Loucy (cell line): ENCODE results near the gene CEP112.
"Not testable (repeated sequence)": the region's sequence is repeated elsewhere in the genome, so short reads cannot be mapped to it uniquely, and the experiment has no call there.

ENCODE experiments used
- H2AFZ ChIP-seq: fragments of 200-600 bp; sonication (generic); 2 replicates; pipeline ENCODE4 v1.6.0; 2016; ENCODE audit warnings: antibody characterized with exemption, mild to moderate bottlenecking, low read length, moderate library complexity
- H3F3A ChIP-seq: fragments of 200-600 bp; 2 replicates; pipeline ENCODE4 v1.6.0; 2016; ENCODE audit warnings: antibody characterized with exemption, low read depth, mild to moderate bottlenecking
- H3K27me3 ChIP-seq: fragments of 200-600 bp; sonication (generic); 2 replicates; pipeline ENCODE4 v1.6.1; 2014; ENCODE audit warnings: low read length, mild to moderate bottlenecking; ENCODE audit not compliant: insufficient read depth, poor library complexity, severe bottlenecking
- H3K36me3 ChIP-seq: fragments of 200-600 bp; sonication (generic); 2 replicates; pipeline ENCODE4 v1.6.1; 2016; ENCODE audit warnings: low read length; ENCODE audit not compliant: insufficient read depth
- H3K4me1 ChIP-seq: fragments of 200-600 bp; sonication (generic); 2 replicates; pipeline ENCODE4 v1.5.1; 2014; ENCODE audit warnings: low read length, mild to moderate bottlenecking; ENCODE audit not compliant: insufficient read depth, poor library complexity, severe bottlenecking
- H3K4me2 ChIP-seq: fragments of 200-600 bp; sonication (generic); 2 replicates; pipeline ENCODE4 v1.6.0; 2014; ENCODE audit warnings: antibody characterized with exemption, low read length, low read depth, mild to moderate bottlenecking; ENCODE audit not compliant: poor library complexity, severe bottlenecking
- H3K4me3 ChIP-seq: fragments of 200-600 bp; sonication (generic); 2 replicates; pipeline ENCODE4 v1.5.1; 2014; ENCODE audit warnings: low read length, mild to moderate bottlenecking, mixed read lengths; ENCODE audit not compliant: poor library complexity, severe bottlenecking
- H3K79me2 ChIP-seq: fragments of 200-600 bp; sonication (generic); 2 replicates; pipeline ENCODE4 v1.6.1; 2014; ENCODE audit warnings: low read length; ENCODE audit not compliant: insufficient read depth
- H3K9ac ChIP-seq: fragments of 200-600 bp; sonication (generic); 2 replicates; pipeline ENCODE4 v1.6.0; 2014; ENCODE audit warnings: mild to moderate bottlenecking, low read depth, low read length, moderate library complexity; ENCODE audit not compliant: poor library complexity, severe bottlenecking
- H3K9me2 ChIP-seq: fragments of 200-600 bp; sonication (generic); replicated peaks from 2 replicates; pipeline ENCODE4 v1.6.1; 2016; ENCODE audit warnings: low read depth, low read length, mixed read lengths
- H3K9me3 ChIP-seq: fragments of 200-600 bp; sonication (generic); 2 replicates; pipeline ENCODE4 v1.6.1; 2014; ENCODE audit warnings: mild to moderate bottlenecking, antibody characterized with exemption, low read length, low read depth; ENCODE audit not compliant: insufficient read depth
- H4K20me1 ChIP-seq: fragments of 200-600 bp; sonication (generic); 2 replicates; pipeline ENCODE4 v1.6.0; 2014; ENCODE audit warnings: antibody characterized with exemption, low read length, mild to moderate bottlenecking; ENCODE audit not compliant: insufficient read depth, poor library complexity, severe bottlenecking
- CTCF ChIP-seq: fragments of 200-600 bp; sonication (generic); conservative IDR thresholded peaks from 2 replicates; pipeline ENCODE4 v1.5.1; 2014; ENCODE audit warnings: mild to moderate bottlenecking, antibody characterized with exemption, low read length
- EZH2phosphoT487 ChIP-seq: fragments of 200-600 bp; IDR thresholded peaks from 2 replicates; pipeline ENCODE4 v1.6.1; 2018; ENCODE audit warnings: antibody characterized with exemption, mild to moderate bottlenecking, moderate library complexity, borderline replicate concordance

Gene CEP112

GRCh38 chr17:65685110-65685509 is 506.8 kb downstream of the CEP112 start:
- no peaks in the 10 kb centered on the region for H3K9me2 ChIP-seq
- TF ChIP-seq EZH2phosphoT487 (no peak), CTCF (no peak)

GRCh38 chr17:65684631-65685030 is 507.3 kb downstream of the CEP112 start:
- Histone ChIP-seq H3K79me2 (no peaks in the 10 kb centered on the region), H3K9me3 (no peaks in the 10 kb centered on the region), H3K4me3 (no peak overlapping the region), H3K9me2 (no peaks in the 10 kb centered on the region), H3K4me2 (no peak overlapping the region), H3K27me3 (no peaks in the 10 kb centered on the region), H3F3A (no peaks in the 10 kb centered on the region), H2AFZ (no peak overlapping the region), H3K4me1 (no peaks in the 10 kb centered on the region), H4K20me1 (no peaks in the 10 kb centered on the region), H3K9ac (no peak overlapping the region), H3K36me3 (no peaks in the 10 kb centered on the region)
- TF ChIP-seq CTCF = no peak
- no peak for TF ChIP-seq EZH2phosphoT487

More at GRCh38 chr17:65685110-65685509, 506.8 kb downstream of the CEP112 start:
- no peaks in the 10 kb centered on the region for H3K27me3 ChIP-seq
- no peak overlapping the region for H3K9ac ChIP-seq
- H3K36me3 ChIP-seq = no peaks in the 10 kb centered on the region
- no peaks in the 10 kb centered on the region for H4K20me1 ChIP-seq
- no peak overlapping the region for H3K4me2 ChIP-seq
- no peaks in the 10 kb centered on the region for H3K79me2 ChIP-seq
- H3F3A ChIP-seq = no peaks in the 10 kb centered on the region
- H3K4me3 ChIP-seq = no peak overlapping the region
- H3K4me1 ChIP-seq = no peaks in the 10 kb centered on the region
- no peak overlapping the region for H2AFZ ChIP-seq
- no peaks in the 10 kb centered on the region for H3K9me3 ChIP-seq

GRCh38 chr17:65683428-65683827 is 508.5 kb downstream of the CEP112 start:
- TF ChIP-seq CTCF = no peak
- no peak for TF ChIP-seq EZH2phosphoT487
- Histone ChIP-seq H3K4me2 (no peak overlapping the region), H3K9me3 (no peaks in the 10 kb centered on the region), H3K9ac (no peak overlapping the region), H3K9me2 (no peaks in the 10 kb centered on the region), H4K20me1 (no peaks in the 10 kb centered on the region), H3F3A (no peaks in the 10 kb centered on the region), H2AFZ (no peak overlapping the region), H3K79me2 (no peaks in the 10 kb centered on the region), H3K27me3 (no peaks in the 10 kb centered on the region), H3K4me1 (no peaks in the 10 kb centered on the region), H3K4me3 (no peak overlapping the region), H3K36me3 (no peaks in the 10 kb centered on the region)

GRCh38 chr17:65681763-65682162 is 510.2 kb downstream of the CEP112 start:
- not testable (repeated sequence) for H3K27me3 ChIP-seq, H3K4me3 ChIP-seq, H3K4me2 ChIP-seq, H3K79me2 ChIP-seq, H3K9me3 ChIP-seq, H3K9ac ChIP-seq, H3F3A ChIP-seq, H3K36me3 ChIP-seq, H4K20me1 ChIP-seq, H3K9me2 ChIP-seq, H3K4me1 ChIP-seq, H2AFZ ChIP-seq
